K562 (cell line): ENCODE results near the gene ZNF81. TPM values are rescaled to one million over a fixed set of nuclear protein-coding genes. Genes with fewer than 3 reads are reported as not detected.

Source experiments
- CEBPG ChIP-seq, 3 experiments: fragments of 200-800 bp in 1 of 3; sonication (Bioruptor generic) in 1 of 3; sonication (generic) in 1 of 3; formaldehyde crosslinking in 1 of 3; IDR thresholded peaks in 2 of 3; conservative IDR thresholded peaks in 1 of 3; 2 replicates each; pipeline versions ENCODE4 v1.6.1 to v1.8.0; 2016 to 2022; ENCODE audit warnings: missing compliant biosample characterization in 2 of 3, missing genetic modification characterization in 2 of 3, mild to moderate bottlenecking in 1 of 3, missing genetic modification reagents in 1 of 3
- ERF ChIP-seq: fragments of 450-650 bp; formaldehyde crosslinking; IDR thresholded peaks from 2 replicates; pipeline ENCODE4 v1.4.0; 2020; ENCODE audit warnings: mild to moderate bottlenecking, mixed read lengths
- GABPB1 ChIP-seq: sonication (generic); formaldehyde crosslinking; IDR thresholded peaks from 2 replicates; pipeline ENCODE4 v1.8.0; 2022; ENCODE audit warnings: mild to moderate bottlenecking, missing genetic modification reagents
- HES1 ChIP-seq: fragments of 450-650 bp; IDR thresholded peaks from 2 replicates; pipeline ENCODE4 v1.6.1; 2016; ENCODE audit warnings: low read depth, mild to moderate bottlenecking, moderate library complexity
- HMG20B ChIP-seq: fragments of 250-450 bp; sonication (Bioruptor Pico); IDR thresholded peaks from 2 replicates; pipeline ENCODE4 v1.5.0; 2021; ENCODE audit warnings: mild to moderate bottlenecking
- LARP7 ChIP-seq: fragments of 450-650 bp; IDR thresholded peaks from 2 replicates; pipeline ENCODE4 v1.6.1; 2016
- NBN ChIP-seq: fragments of 450-650 bp; IDR thresholded peaks from 2 replicates; pipeline ENCODE4 v1.6.1; 2016; ENCODE audit warnings: low read depth, mild to moderate bottlenecking
- POLR2AphosphoS2 ChIP-seq: IDR thresholded peaks from 2 replicates; pipeline ENCODE4 v1.6.1; 2012; ENCODE audit warnings: low read length, improper control_type of control experiment
- POLR2G ChIP-seq: fragments of 200-400 bp; formaldehyde crosslinking; IDR thresholded peaks from 2 replicates; pipeline ENCODE4 v1.6.1; 2017; ENCODE audit warnings: low read depth, mild to moderate bottlenecking, antibody characterized with exemption, low read length, moderate library complexity
- PPARD ChIP-seq: fragments of 250-450 bp; sonication (Bioruptor Pico); IDR thresholded peaks from 2 replicates; pipeline ENCODE4 v1.8.0; 2022; ENCODE audit warnings: inconsistent platforms, mild to moderate bottlenecking, moderate library complexity
- RFX1 ChIP-seq: fragments of 450-650 bp; IDR thresholded peaks from 2 replicates; pipeline ENCODE4 v1.6.1; 2016; ENCODE audit warnings: mild to moderate bottlenecking, moderate library complexity
- SFPQ ChIP-seq: fragments of 200-400 bp; formaldehyde crosslinking; IDR thresholded peaks from 2 replicates; pipeline ENCODE4 v1.6.1; 2017; ENCODE audit warnings: mild to moderate bottlenecking, low read depth, low read length, moderate library complexity
- SPI1 ChIP-seq: IDR thresholded peaks from 2 replicates; pipeline ENCODE4 v1.6.1; 2011; ENCODE audit warnings: low read depth, low read length, control low read depth, borderline replicate concordance
- ZNF3 ChIP-seq: fragments of 250-450 bp; sonication (Bioruptor Pico); IDR thresholded peaks from 2 replicates; pipeline ENCODE4 v1.5.0; 2021; ENCODE audit warnings: mild to moderate bottlenecking, moderate library complexity
- ZNF551 ChIP-seq: fragments of 250-450 bp; sonication (Bioruptor Pico); IDR thresholded peaks from 2 replicates; pipeline ENCODE4 v1.5.0; 2021; ENCODE audit warnings: mild to moderate bottlenecking, moderate library complexity
- ZNF583 ChIP-seq: fragments of 250-450 bp; sonication (Bioruptor Pico); IDR thresholded peaks from 2 replicates; pipeline ENCODE4 v1.4.0; 2020
- ZNF695 ChIP-seq: fragments of 450-650 bp; formaldehyde crosslinking; IDR thresholded peaks from 2 replicates; pipeline ENCODE4 v1.4.0; 2020; ENCODE audit warnings: mild to moderate bottlenecking, moderate library complexity
- ZNF717 ChIP-seq: fragments of 250-450 bp; sonication (Bioruptor Pico); IDR thresholded peaks from 2 replicates; pipeline ENCODE4 v1.5.0; 2021
- polyA plus RNA-seq, 8 experiments: library from polyadenylated mRNA; depleted of rRNA in 4 of 8; stranded (reverse) in 5 of 8; unstranded in 3 of 8; fragments of >200 nt; fragmentation: Nextera tagmentation in 2 of 8; fragmentation: Illumina TruSeq in 1 of 8; extraction: Ambion mirVana in 2 of 8; extraction: Trizol in 1 of 8; gene quantifications; 2 replicates each; pipeline versions ENCODE4 v1.2.1 to v1.2.3, GENCODE V29; 2011 to 2014; ENCODE audit warnings: inconsistent platforms in 1 of 8, missing spikeins in 1 of 8
- total RNA-seq, 7 experiments: library from RNA; depleted of rRNA in 6 of 7; stranded (reverse); fragments of >200 nt in 6 of 7; fragmentation: Illumina TruSeq in 2 of 7; extraction: Trizol in 2 of 7; gene quantifications; 2 replicates each; pipeline versions ENCODE4 v1.2.1 to v1.2.3, GENCODE V29; 2011 to 2021; ENCODE audit warnings: low replicate concordance in 1 of 7
- TF ChIP-seq, protein P1 (sequence below): sonication (generic); formaldehyde crosslinking; IDR thresholded peaks from 2 replicates; pipeline ENCODE4 v1.8.1; 2023; ENCODE audit warnings: mild to moderate bottlenecking, missing genetic modification reagents
- TF ChIP-seq, protein P2 (sequence below), 2 experiments: IDR thresholded peaks in 1 of 2; conservative IDR thresholded peaks in 1 of 2; 2 replicates each; pipeline ENCODE4 v1.6.1; 2016; ENCODE audit warnings: low read depth in 2 of 2, mild to moderate bottlenecking in 1 of 2, missing compliant biosample characterization in 1 of 2, missing genetic modification characterization in 1 of 2, moderate library complexity in 1 of 2
- TF ChIP-seq, protein P3 (sequence below): fragments of 250-450 bp; sonication (Bioruptor Pico); IDR thresholded peaks from 2 replicates; pipeline ENCODE4 v1.8.0; 2021; ENCODE audit warnings: mild to moderate bottlenecking, moderate library complexity

ZNF81 gene
- total and polyA plus RNA-seq, 9 of the 15 experiments (the other 6 are each of a cell fraction or from before 2014, with no cell fraction given) = 2.4 to 9.6 (median 4.9) TPM

DNA sequence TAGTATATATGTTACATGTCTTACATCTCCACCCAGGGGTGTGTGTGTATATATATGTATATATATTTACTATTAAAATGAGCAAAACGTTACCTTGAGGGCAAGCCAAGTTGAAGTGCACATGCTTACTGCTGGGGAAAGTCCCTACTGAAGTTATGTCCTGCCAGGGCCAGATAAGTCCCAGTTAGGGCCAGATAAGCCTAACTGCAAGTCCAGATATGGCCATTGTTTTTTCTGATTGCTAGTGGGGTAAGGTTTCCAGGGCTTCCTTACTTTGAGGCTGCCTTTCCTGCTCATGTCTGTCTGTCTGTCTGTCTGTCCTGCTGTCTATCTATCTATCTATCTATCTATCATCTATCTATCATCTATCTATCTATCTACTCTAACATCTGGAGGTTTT lies 19.3 kb upstream of the ZNF81 start (continued):
- TF ChIP-seq SFPQ = no peak
- TF ChIP-seq LARP7 = no peak
- no peak for TF ChIP-seq ZNF3
- TF ChIP-seq ZNF695 (CRISPR knock-in tag) = no peak
- no peak for TF ChIP-seq CEBPG (CRISPR knock-in tag; IDR thresholded peaks at IDR 0.05)
- no peak for TF ChIP-seq CEBPG (tag; conservative IDR thresholded peaks at IDR 0.05 in 1 of 2, IDR thresholded peaks at IDR 0.05 in 1 of 2)
- no peak for TF ChIP-seq POLR2G
- TF ChIP-seq, protein P1, sequence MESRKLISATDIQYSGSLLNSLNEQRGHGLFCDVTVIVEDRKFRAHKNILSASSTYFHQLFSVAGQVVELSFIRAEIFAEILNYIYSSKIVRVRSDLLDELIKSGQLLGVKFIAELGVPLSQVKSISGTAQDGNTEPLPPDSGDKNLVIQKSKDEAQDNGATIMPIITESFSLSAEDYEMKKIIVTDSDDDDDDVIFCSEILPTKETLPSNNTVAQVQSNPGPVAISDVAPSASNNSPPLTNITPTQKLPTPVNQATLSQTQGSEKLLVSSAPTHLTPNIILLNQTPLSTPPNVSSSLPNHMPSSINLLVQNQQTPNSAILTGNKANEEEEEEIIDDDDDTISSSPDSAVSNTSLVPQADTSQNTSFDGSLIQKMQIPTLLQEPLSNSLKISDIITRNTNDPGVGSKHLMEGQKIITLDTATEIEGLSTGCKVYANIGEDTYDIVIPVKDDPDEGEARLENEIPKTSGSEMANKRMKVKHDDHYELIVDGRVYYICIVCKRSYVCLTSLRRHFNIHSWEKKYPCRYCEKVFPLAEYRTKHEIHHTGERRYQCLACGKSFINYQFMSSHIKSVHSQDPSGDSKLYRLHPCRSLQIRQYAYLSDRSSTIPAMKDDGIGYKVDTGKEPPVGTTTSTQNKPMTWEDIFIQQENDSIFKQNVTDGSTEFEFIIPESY = no peak
- TF ChIP-seq ERF (CRISPR knock-in tag) = no peak
- 0 out of 2 replicates have a peak, but pooled peaks have one; percentile 35 for TF ChIP-seq HES1
- TF ChIP-seq, protein P2, sequence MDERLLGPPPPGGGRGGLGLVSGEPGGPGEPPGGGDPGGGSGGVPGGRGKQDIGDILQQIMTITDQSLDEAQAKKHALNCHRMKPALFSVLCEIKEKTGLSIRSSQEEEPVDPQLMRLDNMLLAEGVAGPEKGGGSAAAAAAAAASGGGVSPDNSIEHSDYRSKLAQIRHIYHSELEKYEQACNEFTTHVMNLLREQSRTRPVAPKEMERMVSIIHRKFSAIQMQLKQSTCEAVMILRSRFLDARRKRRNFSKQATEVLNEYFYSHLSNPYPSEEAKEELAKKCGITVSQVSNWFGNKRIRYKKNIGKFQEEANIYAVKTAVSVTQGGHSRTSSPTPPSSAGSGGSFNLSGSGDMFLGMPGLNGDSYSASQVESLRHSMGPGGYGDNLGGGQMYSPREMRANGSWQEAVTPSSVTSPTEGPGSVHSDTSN (CRISPR knock-in tag; IDR thresholded peaks at IDR 0.05; ENCODE audit: low read depth) = no peak
- TF ChIP-seq, protein P2 (tag; conservative IDR thresholded peaks at IDR 0.05; ENCODE audit: low read depth) = no peak
- no peak; the same call in 1 of the 2 replicates for TF ChIP-seq RFX1
- no peak for TF ChIP-seq POLR2AphosphoS2
- peak; percentile 65; the same call in 1 of the 2 replicates for TF ChIP-seq NBN
- no peak for TF ChIP-seq SPI1
- TF ChIP-seq GABPB1 (CRISPR knock-in tag) = no peak
- no peak for TF ChIP-seq HMG20B
- TF ChIP-seq ZNF583 = no peak
- TF ChIP-seq, protein P3, sequence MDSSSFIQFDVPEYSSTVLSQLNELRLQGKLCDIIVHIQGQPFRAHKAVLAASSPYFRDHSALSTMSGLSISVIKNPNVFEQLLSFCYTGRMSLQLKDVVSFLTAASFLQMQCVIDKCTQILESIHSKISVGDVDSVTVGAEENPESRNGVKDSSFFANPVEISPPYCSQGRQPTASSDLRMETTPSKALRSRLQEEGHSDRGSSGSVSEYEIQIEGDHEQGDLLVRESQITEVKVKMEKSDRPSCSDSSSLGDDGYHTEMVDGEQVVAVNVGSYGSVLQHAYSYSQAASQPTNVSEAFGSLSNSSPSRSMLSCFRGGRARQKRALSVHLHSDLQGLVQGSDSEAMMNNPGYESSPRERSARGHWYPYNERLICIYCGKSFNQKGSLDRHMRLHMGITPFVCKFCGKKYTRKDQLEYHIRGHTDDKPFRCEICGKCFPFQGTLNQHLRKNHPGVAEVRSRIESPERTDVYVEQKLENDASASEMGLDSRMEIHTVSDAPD (CRISPR knock-in tag) = no peak
- no peak for TF ChIP-seq ZNF717 (CRISPR knock-in tag)
- no peak for TF ChIP-seq PPARD (CRISPR knock-in tag)
- TF ChIP-seq ZNF551 (CRISPR knock-in tag) = no peak
